Measurements from ENCODE around the gene OBP2A.

GRCh38 chr9:135574943-135575342 lies 29.0 kb downstream of the OBP2A start:
- TF ChIP-seq CTCF (IDR thresholded peaks at IDR 0.05) (no peak), POLR2A (IDR thresholded peaks at IDR 0.05) (no peak)
